ACC112 (cell line): ENCODE results near the gene BDKRB1.

Source experiments
- H2AFZ ChIP-seq: fragments of 200-600 bp; sonication (generic); one replicate; pipeline ENCODE4 v1.6.0; 2017; ENCODE audit warnings: antibody characterized with exemption, low read length; ENCODE audit not compliant: unreplicated experiment
- H3K27ac ChIP-seq: fragments of 200-600 bp; sonication (generic); 2 replicates; pipeline ENCODE4 v1.5.1; 2014; ENCODE audit warnings: low read depth, mild to moderate bottlenecking, antibody characterized with exemption, low read length, moderate library complexity
- H3K27me3 ChIP-seq: fragments of 200-600 bp; sonication (generic); 2 replicates; pipeline ENCODE4 v1.6.1; 2014; ENCODE audit warnings: mild to moderate bottlenecking, antibody characterized with exemption, low read length, moderate library complexity, mixed read lengths; ENCODE audit not compliant: insufficient read depth
- H3K36me3 ChIP-seq: fragments of 200-600 bp; sonication (generic); 2 replicates; pipeline ENCODE4 v1.6.1; 2016; ENCODE audit warnings: mild to moderate bottlenecking, antibody characterized with exemption, low read length, moderate library complexity, mixed read lengths; ENCODE audit not compliant: insufficient read depth
- H3K4me1 ChIP-seq: fragments of 200-600 bp; sonication (generic); one replicate; pipeline ENCODE4 v1.6.1; 2016; ENCODE audit warnings: low read length, mixed read lengths; ENCODE audit not compliant: insufficient read depth, unreplicated experiment, control insufficient read depth
- H3K4me3 ChIP-seq: fragments of 200-600 bp; sonication (generic); 2 replicates; pipeline ENCODE4 v1.5.1; 2014; ENCODE audit warnings: mild to moderate bottlenecking, low read depth, low read length
- H3K79me2 ChIP-seq: fragments of 200-600 bp; sonication (generic); one replicate; pipeline ENCODE4 v1.6.0; 2016; ENCODE audit warnings: low read length; ENCODE audit not compliant: control insufficient read depth, unreplicated experiment, insufficient read depth

BDKRB1 gene

DNA sequence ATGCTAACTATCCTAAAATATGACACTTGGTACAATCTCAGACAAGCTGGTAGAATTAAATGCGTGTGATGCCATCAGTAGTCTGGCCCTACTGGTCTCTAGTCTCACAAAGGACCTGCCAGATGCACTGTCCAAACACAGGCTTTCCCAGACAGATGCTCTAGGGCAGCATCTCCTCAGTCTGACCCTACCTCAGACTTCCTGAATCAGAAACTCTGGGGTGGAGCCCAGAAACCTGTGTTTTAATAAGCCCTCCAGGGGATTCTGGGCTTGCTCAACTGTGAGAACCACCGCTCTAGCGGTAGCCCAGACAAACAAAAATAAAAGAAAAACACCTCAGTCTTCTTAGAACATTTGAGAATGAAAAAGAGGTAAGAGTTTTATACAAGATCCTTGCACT, 48.0 kb downstream of the BDKRB1 start:
- Histone ChIP-seq H3K36me3 (peaks cover 5% of the 10 kb centered on the region), H2AFZ (no peak overlapping the region)

DNA sequence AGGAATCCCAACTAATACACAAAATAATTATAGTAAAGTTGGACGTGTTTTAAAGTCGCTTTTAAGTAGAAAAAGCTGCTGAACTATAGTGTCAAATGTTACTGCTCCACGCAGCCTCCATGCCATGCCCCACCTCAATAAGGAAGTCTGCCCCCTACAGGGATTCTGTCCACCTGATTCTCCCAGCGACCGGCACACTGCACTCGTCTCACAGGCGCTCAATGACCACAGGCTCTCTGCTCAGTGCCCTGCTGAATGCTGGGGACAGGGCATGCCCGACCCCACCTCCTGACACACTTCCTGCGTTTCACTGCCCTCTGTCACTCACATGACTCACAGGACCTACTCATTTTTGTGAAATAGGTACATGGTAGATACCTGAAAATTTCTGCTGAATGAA, 48.9 kb downstream of the BDKRB1 start:
- no peak overlapping the region for H2AFZ ChIP-seq
- no peak overlapping the region for H3K27ac ChIP-seq
- H3K36me3 ChIP-seq: peaks cover 5% of the 10 kb centered on the region
- H3K27me3 ChIP-seq: no peaks in the 10 kb centered on the region
- no peak overlapping the region for H3K4me3 ChIP-seq
- peaks cover 6% of the 10 kb centered on the region for H3K4me1 ChIP-seq
- no peaks in the 10 kb centered on the region for H3K79me2 ChIP-seq

More for the DNA sequence above, 48.0 kb downstream of the BDKRB1 start:
- Histone ChIP-seq H3K79me2 (no peaks in the 10 kb centered on the region), H3K27ac (no peak overlapping the region), H3K27me3 (no peaks in the 10 kb centered on the region), H3K4me1 (peaks cover 6% of the 10 kb centered on the region), H3K4me3 (no peak overlapping the region)

- no peak overlapping the region for H3K4me3 ChIP-seq
- no peaks in the 10 kb centered on the region for H3K79me2 ChIP-seq
- peaks cover 6% of the 10 kb centered on the region for H3K4me1 ChIP-seq
- no peak overlapping the region for H2AFZ ChIP-seq
- H3K36me3 ChIP-seq: peaks cover 3% of the 10 kb centered on the region
- no peaks in the 10 kb centered on the region for H3K27me3 ChIP-seq
- no peak overlapping the region for H3K27ac ChIP-seq
Observed at GRCh38 chr14:96307434-96307833, 51.4 kb downstream of the BDKRB1 start.

- H3K4me1 ChIP-seq: no peaks in the 10 kb centered on the region
- no peak overlapping the region for H3K27ac ChIP-seq
- H2AFZ ChIP-seq: no peak overlapping the region
- peaks cover 8% of the 10 kb centered on the region for H3K36me3 ChIP-seq
- no peak overlapping the region for H3K4me3 ChIP-seq
- H3K27me3 ChIP-seq: no peaks in the 10 kb centered on the region
- H3K79me2 ChIP-seq: no peaks in the 10 kb centered on the region
Observed at GRCh38 chr14:96309133-96309895, 53.3 kb downstream of the BDKRB1 start.

DNA sequence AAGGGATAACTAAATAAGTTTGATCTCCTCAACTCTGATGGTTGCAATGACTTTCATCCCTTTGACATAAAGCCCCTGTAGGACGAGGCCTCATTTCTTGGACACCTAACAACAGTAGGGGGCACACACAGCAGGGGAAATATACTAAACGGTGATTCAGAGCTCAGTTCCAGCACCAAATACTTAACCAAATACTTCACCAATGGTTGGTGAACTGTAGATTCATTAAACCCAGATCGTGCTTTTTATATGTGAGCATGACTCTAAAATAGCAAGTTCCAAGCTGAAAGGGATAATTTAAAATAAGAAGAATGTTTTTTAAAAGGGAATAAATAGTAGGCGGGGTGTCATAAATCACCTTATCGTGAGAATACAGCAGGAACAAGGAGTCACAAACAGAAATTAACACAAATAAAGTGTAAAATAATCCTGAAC, 53.9 kb downstream of the BDKRB1 start:
- Histone ChIP-seq H3K79me2 (no peaks in the 10 kb centered on the region), H3K4me1 (no peaks in the 10 kb centered on the region), H3K27ac (no peak overlapping the region), H3K36me3 (peaks cover 6% of the 10 kb centered on the region; the same call in 1 of the 2 replicates), H3K27me3 (no peaks in the 10 kb centered on the region), H2AFZ (no peak overlapping the region), H3K4me3 (no peak overlapping the region)

DNA sequence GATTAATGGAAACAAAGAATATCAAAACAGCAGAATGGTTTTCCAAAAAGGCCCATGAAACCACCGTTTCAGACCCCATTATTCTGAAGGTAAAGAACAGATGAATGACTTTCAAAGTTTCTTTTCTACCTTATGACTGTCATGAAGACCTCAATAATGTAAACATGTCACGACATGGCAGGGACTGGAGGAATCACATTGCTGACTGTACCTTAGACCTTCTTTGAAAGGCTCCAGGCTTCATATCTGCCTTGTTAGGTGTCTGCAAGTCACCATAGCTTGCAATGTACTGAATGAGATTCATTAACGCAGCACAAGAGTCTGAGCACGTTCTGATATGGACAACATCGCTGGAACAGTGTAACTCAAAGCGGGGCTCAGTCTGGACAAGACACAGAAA, 54.9 kb downstream of the BDKRB1 start:
- no peaks in the 10 kb centered on the region for H3K79me2 ChIP-seq
- H3K27ac ChIP-seq: no peak overlapping the region
- no peaks in the 10 kb centered on the region for H3K27me3 ChIP-seq
- no peak overlapping the region for H3K4me3 ChIP-seq
- no peaks in the 10 kb centered on the region for H3K4me1 ChIP-seq
- H2AFZ ChIP-seq: no peak overlapping the region
- H3K36me3 ChIP-seq: peaks cover 9% of the 10 kb centered on the region
